Measurements from ENCODE around the gene ABCB11.
"Not testable (repeated sequence)": the region's sequence is repeated elsewhere in the genome, so short reads cannot be mapped to it uniquely, and the experiment has no call there.

The ABCB11 gene

DNA sequence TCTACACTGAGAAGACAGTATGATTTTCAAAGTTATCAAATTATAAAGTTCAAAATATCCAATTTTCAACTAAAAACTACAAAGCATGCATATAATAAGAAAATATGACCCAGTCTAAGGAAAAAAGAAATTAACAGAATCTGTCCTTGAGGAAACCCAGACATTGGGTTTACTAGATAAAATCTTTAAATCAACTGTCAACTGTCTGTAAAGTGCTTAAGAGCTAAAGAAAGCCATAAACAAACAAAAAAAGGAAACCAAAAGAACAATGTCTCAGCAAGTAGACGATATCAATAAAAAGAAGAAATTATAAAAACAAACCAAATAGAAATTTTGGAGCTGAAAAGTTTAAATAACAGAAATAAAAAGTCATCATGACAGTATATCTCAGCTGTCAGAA lies 10.5 kb upstream of the ABCB11 start:
- DNase-seq: no peak

DNA sequence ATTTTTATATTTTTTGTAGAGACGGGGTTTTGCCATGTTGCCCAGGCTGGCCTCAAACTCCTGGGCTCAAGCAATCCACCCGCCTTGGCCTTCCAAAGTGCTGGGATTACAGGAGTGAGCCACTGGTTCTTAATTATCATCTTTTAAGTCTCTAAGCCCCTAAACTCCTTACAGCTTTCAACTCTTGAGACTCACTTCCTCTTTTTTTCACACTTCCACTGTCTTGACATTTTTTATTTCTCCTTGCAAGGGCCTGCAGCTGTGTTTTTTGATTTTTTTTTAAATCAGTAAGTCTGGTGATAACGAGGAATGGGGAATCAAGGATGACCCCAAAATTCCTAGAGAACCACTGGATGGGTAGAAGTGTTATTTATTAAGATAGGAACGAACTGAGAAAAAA lies 8.6 kb upstream of the ABCB11 start:
- no peak for DNase-seq

DNA sequence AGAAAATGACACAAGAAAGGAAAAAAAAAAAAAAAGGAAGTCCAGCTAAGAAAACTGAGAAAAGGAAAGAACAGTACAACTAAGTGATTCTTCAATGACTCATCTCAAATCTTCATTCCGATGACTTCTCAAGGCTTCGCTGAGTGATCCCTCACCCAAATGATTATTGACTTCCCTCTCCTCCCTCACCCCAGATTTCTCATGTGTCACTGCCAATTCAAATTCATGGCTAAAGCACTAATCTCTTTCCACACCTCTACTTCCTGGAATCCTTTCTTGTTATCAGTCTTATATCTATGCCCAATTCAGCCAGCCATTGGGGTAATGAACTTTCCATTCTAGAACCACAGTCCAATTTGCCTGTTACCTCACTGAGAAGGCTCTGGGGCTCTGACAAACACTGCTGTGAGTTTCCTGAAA lies 7.2 kb upstream of the ABCB11 start:
- DNase-seq: no peak

DNA sequence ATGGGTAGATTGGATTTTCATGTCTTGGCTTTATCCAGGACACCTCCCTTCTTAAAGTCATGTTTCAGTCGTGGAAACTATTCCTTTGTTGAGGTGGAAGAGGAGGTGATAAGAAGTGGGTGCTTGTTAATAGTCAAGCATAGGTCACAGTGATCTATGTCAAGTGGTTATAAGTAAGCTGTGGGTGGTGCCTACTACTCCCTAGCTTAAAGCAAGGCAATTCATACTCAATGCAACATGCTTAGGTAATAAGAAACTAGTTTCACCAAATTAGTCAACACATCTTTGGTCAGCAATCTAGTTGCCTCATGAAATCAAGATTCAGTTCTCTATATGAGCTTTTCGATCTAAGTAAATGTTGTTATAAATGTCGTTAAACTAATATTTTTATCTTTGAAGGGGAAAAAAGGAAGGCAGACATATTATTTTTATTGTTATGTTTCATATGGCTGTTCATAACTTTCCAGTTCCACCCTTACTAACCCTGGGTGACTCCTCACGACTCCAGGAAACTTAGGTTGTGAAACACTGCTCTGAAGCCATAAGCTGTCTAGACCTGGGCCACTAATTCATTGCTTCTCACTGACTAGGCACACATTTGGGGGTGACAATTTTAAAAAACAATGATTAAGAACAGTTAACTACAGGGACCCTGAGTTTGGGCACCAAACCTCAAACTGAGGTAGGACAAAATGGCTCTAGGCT lies 5.8 kb upstream of the ABCB11 start:
- no peak for DNase-seq

DNA sequence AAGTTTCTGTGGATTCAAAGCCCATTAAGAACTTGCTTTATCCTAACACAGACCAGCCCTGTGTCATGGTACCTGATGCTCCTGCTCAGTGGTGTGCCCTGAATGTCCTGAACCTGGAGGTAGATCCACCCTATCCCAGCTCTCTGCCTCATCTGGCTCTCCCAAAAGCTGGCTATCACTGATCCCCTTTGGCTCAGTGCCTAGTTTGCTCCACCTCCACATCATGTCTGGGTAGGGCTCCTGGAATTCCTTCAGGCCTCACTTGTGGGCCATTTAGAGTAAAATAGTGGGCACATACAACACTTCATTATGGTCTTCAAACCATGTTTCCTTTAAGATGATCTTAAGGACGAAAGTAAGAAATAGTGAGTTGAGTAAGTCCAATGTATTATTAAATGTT lies 4.8 kb upstream of the ABCB11 start:
- DNase-seq: no peak

DNA sequence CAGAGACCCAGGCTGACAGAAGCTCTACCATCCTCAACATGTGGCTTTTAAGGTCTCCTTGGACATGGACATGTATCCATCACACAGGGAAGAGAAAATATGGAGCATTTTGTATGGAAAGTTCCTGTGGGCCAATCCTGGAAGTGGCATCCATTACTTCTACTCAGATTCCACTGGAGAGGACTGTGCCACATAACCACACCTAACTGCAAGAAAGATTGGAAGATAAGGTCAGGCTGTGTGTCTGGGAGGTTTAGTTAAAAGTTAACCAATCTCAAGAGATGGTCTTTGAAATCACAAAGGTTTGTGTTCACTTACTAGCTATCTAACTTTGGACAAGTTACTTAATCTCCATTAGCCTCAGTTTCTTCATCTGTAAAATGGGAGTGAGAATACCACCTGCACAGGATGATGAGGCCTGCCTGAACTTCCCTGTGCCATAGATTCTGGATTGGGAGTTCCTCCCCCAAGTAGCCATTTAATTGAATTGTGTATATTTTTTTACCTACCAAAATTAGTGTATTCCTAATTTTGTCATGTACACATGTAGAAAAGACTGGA lies 3.9 kb upstream of the ABCB11 start:
- no peak for DNase-seq

DNA sequence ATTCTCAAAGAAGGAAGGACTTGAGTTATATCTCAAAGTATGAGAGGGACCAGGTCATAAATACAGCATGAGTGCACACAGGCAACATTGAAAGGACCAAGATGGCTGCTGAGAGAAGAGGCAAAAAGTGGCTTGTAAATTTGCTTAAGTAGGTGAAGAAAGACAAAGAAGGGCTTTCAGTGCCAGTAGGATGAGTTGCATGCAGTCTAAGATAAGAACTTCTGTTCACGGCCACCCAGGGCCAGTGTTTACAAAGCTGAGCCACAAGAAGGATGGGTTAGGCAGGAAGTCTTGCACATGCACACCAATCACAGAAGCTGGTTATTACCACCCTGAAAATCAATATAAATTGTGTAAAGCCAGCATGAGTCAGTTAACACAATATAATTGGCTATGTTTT lies 3.1 kb upstream of the ABCB11 start:
- no peak for DNase-seq

DNA sequence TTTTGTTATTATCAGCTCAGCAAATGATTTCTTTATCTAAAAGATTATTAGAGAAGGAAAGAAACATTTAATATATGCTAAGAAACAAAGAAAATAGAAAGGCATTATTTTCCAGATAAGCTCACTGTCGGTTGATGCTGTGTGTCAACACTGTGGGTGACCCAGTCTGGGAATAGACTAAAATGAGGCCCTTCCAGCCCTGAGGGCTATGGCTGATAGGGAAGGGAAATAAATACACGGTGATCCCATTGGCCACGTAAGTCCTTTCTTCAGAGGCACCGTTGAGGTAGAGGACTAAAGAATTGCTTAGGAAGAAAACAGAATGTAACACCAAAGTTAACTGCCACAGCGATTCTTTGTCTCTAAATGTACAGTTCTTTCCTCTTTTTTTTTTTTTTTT lies 1.8 kb downstream of the ABCB11 start:
- DNase-seq: no peak

DNA sequence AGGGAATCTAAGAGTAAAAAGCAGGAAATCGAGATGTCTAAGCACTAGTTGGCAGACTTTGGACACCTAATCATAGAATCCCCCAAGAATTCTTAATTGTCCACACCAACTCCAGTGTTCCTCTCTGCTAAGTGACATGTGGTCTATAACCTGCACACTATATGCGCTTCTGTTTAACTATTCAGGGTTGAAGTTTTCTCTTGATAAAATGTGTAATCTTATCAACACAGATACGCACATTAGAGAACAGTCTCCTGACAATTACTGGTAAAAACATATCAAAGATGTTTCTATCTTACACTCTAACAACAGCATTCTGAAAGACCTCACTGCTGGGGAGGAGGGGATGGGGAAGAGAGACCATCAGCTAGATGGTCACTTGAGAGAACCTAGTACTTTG lies 3.9 kb downstream of the ABCB11 start:
- DNase-seq: no peak

DNA sequence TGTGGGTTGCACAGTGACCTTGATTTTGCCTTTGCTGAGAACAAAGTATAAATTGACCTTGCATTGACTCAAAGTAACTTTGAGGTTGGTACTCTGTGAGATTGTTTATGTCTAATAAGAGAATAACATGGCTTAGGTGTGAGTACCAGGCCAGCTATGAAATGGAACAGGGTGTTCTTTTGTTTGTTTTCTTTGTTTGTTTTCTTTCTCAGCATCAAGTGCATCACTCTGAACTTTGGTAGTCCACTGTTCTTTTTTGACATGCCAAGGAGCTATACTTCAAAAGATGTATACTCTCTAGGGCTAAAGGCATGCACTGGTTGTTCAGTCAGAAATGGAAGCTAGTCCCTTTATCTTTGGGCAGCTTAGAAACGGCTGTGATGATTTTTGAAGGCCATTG lies 5.1 kb downstream of the ABCB11 start:
- DNase-seq: no peak

DNA sequence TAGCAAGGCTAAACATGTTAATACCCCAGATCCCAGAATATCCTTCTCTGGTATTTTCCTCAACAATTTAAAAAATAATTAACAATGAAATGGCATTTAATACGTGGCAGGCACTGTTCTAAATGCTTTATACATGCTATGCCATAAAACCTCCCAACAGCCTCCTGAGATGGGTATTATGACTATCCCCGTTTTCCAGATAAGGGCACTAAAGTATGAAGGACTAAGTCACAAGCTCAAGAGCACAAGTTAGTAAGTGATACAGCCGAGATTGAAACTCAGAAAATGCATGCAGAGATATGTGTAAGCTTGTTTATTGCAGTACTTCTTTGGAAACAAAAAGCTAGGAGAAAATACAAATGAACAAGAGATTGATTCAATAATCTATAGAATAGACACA lies 8.0 kb downstream of the ABCB11 start:
- no peak for DNase-seq

DNA sequence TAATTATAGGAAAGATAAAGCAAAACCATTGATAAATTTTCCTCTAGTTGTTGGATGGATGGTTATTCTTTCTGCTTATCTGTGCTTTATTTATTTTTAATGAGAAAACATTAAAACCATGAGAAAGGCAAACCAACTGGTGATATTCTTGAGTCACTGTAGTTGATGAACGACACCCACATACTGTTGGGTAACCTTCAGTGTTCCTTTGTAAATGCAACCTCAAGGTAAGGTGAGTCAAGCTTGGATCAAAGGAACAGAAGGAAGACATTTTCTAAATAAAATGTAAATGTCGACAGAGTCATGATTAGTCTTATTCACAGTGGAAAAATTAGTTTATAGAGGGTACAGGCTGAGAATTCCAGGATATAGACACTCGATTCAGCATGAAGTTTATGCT lies 12.7 kb downstream of the ABCB11 start:
- no peak for DNase-seq

DNA sequence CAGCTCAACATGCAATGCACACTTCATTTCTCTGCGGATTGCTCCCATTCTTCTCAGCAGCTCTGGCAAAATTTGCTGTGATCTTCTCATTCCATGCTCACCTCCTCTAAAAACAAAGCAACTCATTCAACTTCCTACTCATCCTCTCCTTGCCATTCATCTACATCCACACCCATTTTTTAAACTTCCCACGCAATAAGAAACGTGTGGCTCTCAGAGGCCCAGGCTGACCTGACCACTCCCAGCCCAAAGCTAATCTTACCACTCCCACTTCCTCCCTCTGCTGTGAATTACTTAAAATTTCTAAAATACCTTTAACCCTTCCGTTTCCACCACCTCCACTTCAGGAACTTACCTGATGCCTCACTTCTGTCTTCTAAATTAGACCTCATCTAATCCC lies 15.2 kb downstream of the ABCB11 start:
- DNase-seq: no peak

DNA sequence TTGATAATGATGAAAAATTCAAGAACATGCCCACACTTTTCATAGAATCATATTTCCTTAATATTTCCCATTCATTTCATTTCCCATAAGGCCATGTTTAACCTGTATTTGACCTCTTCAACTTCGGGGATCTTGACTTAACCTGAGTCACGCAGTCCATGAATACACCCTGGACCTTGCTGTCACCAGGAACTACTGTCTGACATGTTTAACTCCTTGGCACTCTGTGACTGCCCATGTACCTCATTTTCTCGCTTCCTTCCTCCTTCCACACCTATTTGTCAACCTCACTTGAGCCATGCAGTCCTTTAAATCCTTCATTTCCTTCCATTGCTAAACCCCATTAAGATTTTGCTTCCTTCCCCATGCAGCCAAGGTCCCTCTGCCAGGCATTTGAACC lies 16.3 kb downstream of the ABCB11 start:
- no peak for DNase-seq

DNA sequence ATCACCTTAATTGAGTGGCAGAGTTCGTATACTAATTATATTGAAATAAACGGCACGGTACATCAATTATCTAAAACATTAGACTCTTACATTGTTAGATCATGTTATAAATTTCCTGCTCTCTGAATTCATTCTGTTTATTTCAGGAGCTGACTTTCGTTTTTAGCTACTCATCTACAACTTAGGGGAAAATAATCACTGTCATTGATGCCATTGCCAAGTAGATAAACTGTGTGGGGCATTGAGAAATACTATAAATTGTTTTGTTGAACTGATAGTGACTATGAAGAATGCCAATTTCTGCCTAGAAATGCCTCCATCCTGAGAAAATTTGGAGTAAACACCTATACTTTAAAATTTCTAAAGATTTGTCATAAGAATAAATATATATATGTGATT lies 17.5 kb downstream of the ABCB11 start:
- no peak for DNase-seq

DNA sequence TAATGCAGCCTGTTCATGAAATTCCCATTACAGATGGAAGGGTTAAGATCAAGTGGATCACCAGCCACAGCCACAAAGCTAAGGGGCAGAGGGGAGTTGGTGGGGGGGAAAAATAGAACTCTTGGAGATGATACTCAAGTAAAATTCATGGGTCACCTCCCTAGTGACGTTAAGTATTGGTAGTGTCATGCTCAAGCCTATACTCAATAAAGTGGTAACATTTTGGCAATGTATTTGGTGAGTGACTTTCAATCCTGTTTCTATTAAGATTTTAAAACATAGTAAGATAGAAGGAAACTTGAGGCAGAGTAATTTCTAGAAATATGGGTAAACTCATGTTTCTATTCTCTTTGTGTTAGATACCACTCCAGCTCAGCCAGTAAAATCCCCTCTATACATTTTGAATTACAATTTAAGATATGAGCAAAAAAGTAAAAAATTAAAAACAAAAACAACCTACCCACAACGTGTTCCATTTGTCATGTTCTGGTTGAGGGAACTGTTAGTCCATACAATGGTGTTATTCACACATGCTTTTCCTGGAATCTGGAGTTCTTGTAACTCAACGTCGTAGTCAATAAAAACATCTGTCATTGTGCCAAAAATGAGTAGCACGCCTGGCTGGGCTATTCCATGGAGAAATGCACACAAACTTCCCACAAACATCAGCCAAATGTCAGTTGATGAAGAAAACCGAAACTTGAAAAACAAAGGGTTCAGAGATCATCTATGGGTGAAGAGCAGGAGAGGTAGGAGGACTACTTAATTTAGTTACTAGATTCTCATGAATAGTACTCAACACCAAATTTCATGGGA lies 18.1 kb downstream of the ABCB11 start:
- DNase-seq: no peak

DNA sequence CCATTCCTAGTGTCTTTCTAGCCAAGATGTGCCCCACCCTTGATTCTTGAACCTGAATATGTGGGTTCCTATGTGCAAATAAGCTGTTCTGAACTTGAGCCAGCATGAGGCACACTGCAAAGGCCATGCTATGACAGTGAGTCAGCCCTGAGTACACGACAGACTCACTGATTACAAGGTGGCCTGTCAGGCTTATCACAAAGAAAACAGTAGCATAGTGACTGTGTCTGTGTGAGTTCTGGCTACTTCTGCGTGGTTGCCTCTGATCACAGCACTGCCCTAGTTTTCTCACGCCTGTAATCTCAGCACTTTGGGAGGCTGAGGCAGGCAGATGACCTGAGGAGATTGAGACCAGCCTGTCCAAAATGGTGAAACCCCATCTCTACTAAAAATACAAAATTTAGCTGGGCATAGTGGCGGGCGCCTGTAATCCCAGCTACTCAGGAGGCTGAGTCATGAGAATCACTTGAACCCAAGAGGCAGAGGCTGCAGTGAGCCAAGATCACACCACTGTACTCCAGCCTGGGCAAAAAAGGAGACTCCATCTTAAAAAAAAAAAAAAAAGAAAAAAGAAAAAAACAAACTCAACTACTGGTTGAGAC lies 18.8 kb downstream of the ABCB11 start:
- not testable (repeated sequence) for DNase-seq

DNA sequence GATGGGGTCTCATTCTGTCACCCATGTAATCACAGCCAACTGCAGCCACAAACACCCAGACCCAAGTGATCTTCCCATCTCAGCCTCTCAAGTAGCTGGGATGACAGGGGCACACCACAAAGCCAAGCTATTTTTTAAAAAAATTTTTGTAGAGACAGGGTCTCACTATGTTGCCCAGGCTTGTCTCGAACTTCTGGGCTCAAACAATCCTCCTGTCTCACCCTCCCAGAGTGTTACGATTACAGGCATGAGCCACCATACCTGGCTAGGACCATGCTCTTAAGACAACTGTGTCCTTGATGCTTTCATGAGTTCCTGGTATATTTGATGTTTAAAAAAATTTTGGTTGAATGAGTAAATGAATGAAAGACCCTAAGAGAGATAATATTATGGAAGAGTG lies 19.4 kb downstream of the ABCB11 start:
- no peak for DNase-seq

DNA sequence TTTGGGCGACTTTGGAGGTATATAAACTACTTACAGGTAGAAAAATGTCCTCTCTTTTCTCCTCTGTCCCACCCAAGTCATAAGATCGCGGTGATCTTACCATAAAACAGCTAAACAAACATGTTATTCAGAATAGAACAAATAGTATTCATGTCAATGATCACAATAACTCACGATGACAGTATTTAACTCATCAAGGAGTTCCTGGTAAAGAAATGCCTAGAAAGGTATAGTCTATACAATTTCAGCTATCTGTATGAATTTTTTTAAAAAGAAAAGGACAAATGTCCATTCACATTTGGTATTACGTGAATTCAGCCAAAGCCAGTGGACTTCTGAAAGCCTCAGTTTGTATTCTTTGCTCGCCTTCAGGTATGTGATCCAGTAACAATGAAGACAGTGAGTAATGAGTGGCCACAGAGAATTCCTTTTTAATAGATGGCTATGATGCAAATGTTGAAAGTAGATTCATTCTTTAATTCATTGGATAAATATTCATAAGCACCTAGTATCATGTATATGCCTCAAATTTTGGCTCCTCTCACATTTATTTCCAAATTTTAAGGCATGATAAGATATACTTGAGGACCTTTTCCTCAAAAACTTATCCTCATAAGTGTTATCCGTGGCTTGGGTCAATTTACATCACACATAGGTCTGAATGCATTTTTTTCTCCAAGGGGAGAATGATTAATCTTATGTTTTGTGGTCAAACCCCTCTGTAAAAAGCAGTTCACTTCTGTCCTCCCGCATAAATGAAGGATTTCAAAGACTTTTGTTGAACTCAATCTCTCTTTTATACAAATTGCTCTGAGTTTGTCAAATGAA lies 20.3 kb downstream of the ABCB11 start:
- DNase-seq: no peak

DNA sequence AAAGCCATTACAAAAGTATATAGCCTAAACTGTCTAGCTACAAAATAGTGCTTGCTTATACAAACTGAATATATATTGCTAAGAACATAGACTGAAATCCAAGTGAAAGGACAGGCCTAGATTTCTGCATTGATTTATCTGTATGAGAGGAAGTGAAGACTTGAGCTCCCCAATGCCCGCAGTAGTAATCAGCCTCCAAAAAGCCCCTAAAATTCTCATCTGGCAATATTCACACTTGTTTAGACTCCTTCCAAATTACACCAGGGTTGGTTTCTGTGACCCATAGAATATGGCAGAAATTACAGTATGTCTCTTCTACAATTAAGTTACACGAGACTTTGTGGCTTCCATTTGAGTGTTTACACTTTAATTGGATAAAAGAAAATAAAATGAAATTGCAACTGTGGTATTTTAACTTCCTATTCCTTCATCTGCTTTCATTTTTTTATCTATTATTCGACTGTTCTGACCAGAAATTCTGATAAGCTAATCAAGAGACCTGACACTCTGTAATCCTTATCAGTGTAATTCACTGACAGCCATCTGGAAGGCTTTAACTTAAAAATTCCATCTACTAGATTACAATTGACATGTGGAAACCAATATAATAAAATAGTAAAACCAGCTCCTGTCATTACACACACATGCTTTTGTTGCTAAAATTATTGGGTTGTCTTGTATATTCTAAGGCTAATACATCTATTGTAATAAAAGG lies 21.1 kb downstream of the ABCB11 start:
- no peak for DNase-seq

DNA sequence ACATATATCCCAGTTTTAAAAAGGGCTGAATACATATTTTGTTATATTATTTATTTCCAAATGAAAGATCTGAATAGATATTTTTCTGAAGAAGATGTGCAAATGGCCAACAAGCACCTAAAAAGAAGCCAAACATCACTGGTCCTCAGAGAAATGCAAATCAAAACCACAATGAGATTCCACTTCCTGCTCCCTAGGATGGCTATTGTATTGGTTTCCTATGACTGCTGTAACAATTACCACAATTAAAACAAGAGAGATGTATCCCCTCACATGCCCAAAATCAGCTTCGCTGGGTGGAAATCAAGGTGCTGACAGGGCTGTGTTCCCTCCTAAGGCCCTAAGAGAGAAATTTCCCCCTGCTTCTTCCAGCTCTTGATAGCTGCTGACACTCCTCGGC lies 23.2 kb downstream of the ABCB11 start:
- DNase-seq: no peak

DNA sequence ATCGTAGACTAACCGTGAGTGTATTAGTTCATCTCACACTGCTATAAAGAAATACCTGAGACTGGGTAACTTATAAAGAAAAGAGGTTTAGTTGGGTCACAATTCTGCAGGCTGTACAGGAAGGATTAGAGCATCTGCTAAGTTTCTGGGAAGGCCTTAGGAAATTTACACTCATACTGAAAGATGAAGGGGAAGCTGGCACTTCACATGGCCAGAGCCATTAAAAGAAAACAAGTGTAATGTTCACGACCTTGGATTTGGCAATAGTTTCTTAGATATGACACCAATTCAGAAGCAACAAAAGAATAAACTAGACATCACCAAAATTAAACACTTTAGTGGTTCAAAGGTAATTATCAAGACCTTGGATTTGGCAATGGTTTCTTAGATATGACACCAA lies 23.8 kb downstream of the ABCB11 start:
- no peak for DNase-seq
